ENCODE measurements around the gene MGAT4C.

- TF ChIP-seq EZH2phosphoT487 (IDR thresholded peaks at IDR 0.05; ENCODE audit: low read depth, severe bottlenecking, unreplicated experiment) (no peak), EZH2 (IDR thresholded peaks at IDR 0.05; ENCODE audit: borderline replicate concordance) (no peak)
- TF ChIP-seq, protein P1, sequence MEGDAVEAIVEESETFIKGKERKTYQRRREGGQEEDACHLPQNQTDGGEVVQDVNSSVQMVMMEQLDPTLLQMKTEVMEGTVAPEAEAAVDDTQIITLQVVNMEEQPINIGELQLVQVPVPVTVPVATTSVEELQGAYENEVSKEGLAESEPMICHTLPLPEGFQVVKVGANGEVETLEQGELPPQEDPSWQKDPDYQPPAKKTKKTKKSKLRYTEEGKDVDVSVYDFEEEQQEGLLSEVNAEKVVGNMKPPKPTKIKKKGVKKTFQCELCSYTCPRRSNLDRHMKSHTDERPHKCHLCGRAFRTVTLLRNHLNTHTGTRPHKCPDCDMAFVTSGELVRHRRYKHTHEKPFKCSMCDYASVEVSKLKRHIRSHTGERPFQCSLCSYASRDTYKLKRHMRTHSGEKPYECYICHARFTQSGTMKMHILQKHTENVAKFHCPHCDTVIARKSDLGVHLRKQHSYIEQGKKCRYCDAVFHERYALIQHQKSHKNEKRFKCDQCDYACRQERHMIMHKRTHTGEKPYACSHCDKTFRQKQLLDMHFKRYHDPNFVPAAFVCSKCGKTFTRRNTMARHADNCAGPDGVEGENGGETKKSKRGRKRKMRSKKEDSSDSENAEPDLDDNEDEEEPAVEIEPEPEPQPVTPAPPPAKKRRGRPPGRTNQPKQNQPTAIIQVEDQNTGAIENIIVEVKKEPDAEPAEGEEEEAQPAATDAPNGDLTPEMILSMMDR (IDR thresholded peaks at IDR 0.05; ENCODE audit: poor library complexity): no peak
Measured at GRCh38 chr12:86257134-86257533, 943 bp upstream of the MGAT4C start.

All from hepatocyte (in vitro differentiated cells).